Endothelial cell of umbilical vein (primary cell): Measurements from ENCODE around the gene ACAP2. TPM values are rescaled to one million over a fixed set of nuclear protein-coding genes. Genes with fewer than 3 reads are reported as not detected.

Source experiments
- BruUV-seq: library from RNA; stranded (reverse); fragments of 400-500 nt; replicated peaks from 2 replicates; lab custom pipeline; 2021; lab: Mats Ljungman, UMichigan
- CTCF ChIA-PET: fragments of 300-600, 350-600 bp; sonication (Branson Sonifier 250); formaldehyde crosslinking; loops from one replicate; lab custom pipeline; 2021; ENCODE audit warnings: antibody characterized with exemption, inconsistent platforms; lab: Charles Lee
- POLR2A ChIA-PET: fragments of 300-600, 350-600 bp; sonication (Branson Sonifier 250); formaldehyde crosslinking; loops from one replicate; lab custom pipeline; 2021; ENCODE audit warnings: antibody characterized with exemption, inconsistent platforms; lab: Charles Lee
- DNase-seq: peaks from one replicate; pipeline ENCODE4 v3.0.0-alpha.2; 2011; ENCODE audit warnings: low read depth, low spot score
- FAIRE-seq: peaks from 2 replicates; lab custom pipeline; 2011; peaks lifted over from hg19 to GRCh38; lab: Jason Lieb, UNC
- H2AFZ ChIP-seq: 2 replicates; pipeline ENCODE4 v1.6.0; 2012; ENCODE audit warnings: low read depth, low read length, control low read depth, inconsistent platforms
- H3K27ac ChIP-seq: 2 replicates; pipeline ENCODE4 v1.5.1; 2011; ENCODE audit warnings: low read depth, mild to moderate bottlenecking, control low read depth, low read length, moderate library complexity; ENCODE audit not compliant: insufficient read depth
- H3K27me3 ChIP-seq, 2 experiments: 2 replicates each; pipeline versions ENCODE4 v1.6.0 to v1.6.1; 2011; ENCODE audit warnings: low read length in 2 of 2, mixed read lengths in 1 of 2; ENCODE audit not compliant: control insufficient read depth in 2 of 2, insufficient read depth in 2 of 2
- H3K36me3 ChIP-seq, 2 experiments: 2 replicates in 1 of 2; 3 replicates in 1 of 2; pipeline ENCODE4 v1.5.1; 2011; ENCODE audit warnings: low read length in 2 of 2, mild to moderate bottlenecking in 1 of 2, moderate library complexity in 1 of 2; ENCODE audit not compliant: control insufficient read depth in 2 of 2, insufficient read depth in 2 of 2; ENCODE audit errors: extremely low read depth in 1 of 2
- H3K4me1 ChIP-seq: 3 replicates; pipeline ENCODE4 v1.5.1; 2011; ENCODE audit warnings: mild to moderate bottlenecking, low read length; ENCODE audit not compliant: control insufficient read depth, insufficient read depth; ENCODE audit errors: extremely low read depth
- H3K4me2 ChIP-seq: 2 replicates; pipeline ENCODE4 v1.6.1; 2011; ENCODE audit warnings: low read length, control low read depth, mixed read lengths; ENCODE audit not compliant: insufficient read depth
- H3K4me3 ChIP-seq, 3 experiments: fragments of 200-600 bp in 1 of 3; sonication (generic), shearing (Covaris generic) in 1 of 3; replicated peaks in 1 of 3; 2 replicates each; pipeline ENCODE4 v1.5.1; 2011 to 2016; ENCODE audit warnings: control low read depth in 3 of 3, low read length in 3 of 3, mild to moderate bottlenecking in 2 of 3, inconsistent platforms in 1 of 3, low read depth in 1 of 3, moderate library complexity in 1 of 3; ENCODE audit not compliant: insufficient read depth in 1 of 3
- H3K79me2 ChIP-seq: 2 replicates; pipeline ENCODE4 v1.6.0; 2012; ENCODE audit warnings: low read length, inconsistent platforms; ENCODE audit not compliant: control insufficient read depth, insufficient read depth
- H3K9ac ChIP-seq: replicated peaks from 2 replicates; pipeline ENCODE3; 2011; ENCODE audit warnings: low read length, control low read depth; ENCODE audit not compliant: insufficient read depth; ENCODE audit errors: extremely low read depth
- H3K9me1 ChIP-seq: replicated peaks from 3 replicates; pipeline ENCODE4 v1.6.0; 2011; ENCODE audit warnings: mild to moderate bottlenecking, low read length; ENCODE audit not compliant: control insufficient read depth, insufficient read depth; ENCODE audit errors: extremely low read depth
- H3K9me3 ChIP-seq: replicated peaks from 2 replicates; pipeline ENCODE4 v1.5.1; 2012; ENCODE audit warnings: low read length, inconsistent platforms; ENCODE audit not compliant: control insufficient read depth, insufficient read depth
- H4K20me1 ChIP-seq: replicated peaks from 2 replicates; pipeline ENCODE3; 2011; ENCODE audit warnings: mild to moderate bottlenecking, low read length; ENCODE audit not compliant: control insufficient read depth, insufficient read depth; ENCODE audit errors: extremely low read depth
- CTCF ChIP-seq, 2 donors: IDR thresholded peaks; 1 replicate in 1 of 2; 2 replicates in 1 of 2; pipeline ENCODE4 v1.5.1; 2011; ENCODE audit warnings: low read length in 2 of 2, mild to moderate bottlenecking in 2 of 2, moderate library complexity in 2 of 2, control low read depth in 1 of 2, inconsistent platforms in 1 of 2, low read depth in 1 of 2; ENCODE audit not compliant: insufficient read depth in 1 of 2; ENCODE audit errors: extremely low read depth in 1 of 2
- EZH2 ChIP-seq: IDR thresholded peaks from 2 replicates; pipeline ENCODE4 v1.6.1; 2012; ENCODE audit warnings: borderline replicate concordance, low read depth, mild to moderate bottlenecking, moderate library complexity, low read length, inconsistent platforms; ENCODE audit not compliant: severe bottlenecking
- FOS ChIP-seq: IDR thresholded peaks from 2 replicates; pipeline ENCODE4 v1.6.1; 2011; ENCODE audit warnings: mild to moderate bottlenecking, low read length, moderate library complexity, borderline replicate concordance; ENCODE audit not compliant: insufficient read depth
- GATA2 ChIP-seq: IDR thresholded peaks from 2 replicates; pipeline ENCODE4 v1.7.0; 2011; ENCODE audit warnings: low read depth, mild to moderate bottlenecking, moderate library complexity, mixed read lengths, low read length; ENCODE audit not compliant: insufficient read length, insufficient read depth
- JUN ChIP-seq: IDR thresholded peaks from 2 replicates; pipeline ENCODE4 v1.6.1; 2011; ENCODE audit warnings: borderline replicate concordance, low read depth; ENCODE audit not compliant: insufficient read length, insufficient read depth
- MAX ChIP-seq: IDR thresholded peaks from 2 replicates; pipeline ENCODE4 v1.6.1; 2011; ENCODE audit not compliant: insufficient read depth, insufficient read length
- MYC ChIP-seq: IDR thresholded peaks from one replicate; pipeline ENCODE4 v1.6.1; 2011; ENCODE audit warnings: mild to moderate bottlenecking, low read depth, low read length
- POLR2A ChIP-seq: IDR thresholded peaks from 2 replicates; pipeline ENCODE4 v1.6.1; 2012; ENCODE audit warnings: low read depth, mild to moderate bottlenecking, control low read depth, low read length
- POLR2AphosphoS5 ChIP-seq: IDR thresholded peaks from 2 replicates; pipeline ENCODE4 v1.6.1; 2012; ENCODE audit warnings: low read depth, mild to moderate bottlenecking, control low read depth, low read length, moderate library complexity; ENCODE audit not compliant: insufficient read depth
- dilution Hi-C: fragments of 300-500 bp; cut with MboI; formaldehyde crosslinking; loops from one replicate; pipeline ENCODE4 v1.15.0; 2019; ENCODE audit warnings: low sequenced_read_pairs; ENCODE audit not compliant: extremely low pct_ligation_motif_present
- intact Hi-C: fragments of 100-400 bp; cut with micrococcal nuclease; formaldehyde crosslinking; loops from one replicate; pipeline ENCODE4 v1.10.0; 2022
- polyA plus RNA-seq, 4 experiments: library from polyadenylated mRNA; depleted of rRNA in 3 of 4; stranded (reverse) in 3 of 4; unstranded in 1 of 4; fragments of >200 nt; gene quantifications; 2 replicates each; pipeline versions ENCODE4 v1.2.1 to v1.2.3, GENCODE V29; 2011 to 2012; ENCODE audit warnings: missing spikeins in 1 of 4
- total RNA-seq: library from RNA; stranded (reverse); gene quantifications from 2 replicates; pipeline ENCODE4 v1.2.3, GENCODE V29; 2021

ACAP2 gene
- total and polyA plus RNA-seq, 2 donors (not counting 3 experiments of a cell fraction or from before 2014, with no cell fraction given), result 13.6 to 36.9 TPM

- Histone ChIP-seq H4K20me1 (no peaks in the 10 kb centered on the region), H3K36me3 (no peaks in the 10 kb centered on the region), H3K27ac (no peak overlapping the region), H3K4me1 (peaks cover 5% of the 10 kb centered on the region), H3K4me2 (no peak overlapping the region), H3K4me3 (no peak overlapping the region), H3K79me2 (no peaks in the 10 kb centered on the region), H3K9ac (no peak overlapping the region), H3K9me1 (no peaks in the 10 kb centered on the region), H3K27me3 (peaks cover 4 to 9% of the 10 kb centered on the region in 2 experiments), H3K9me3 (no peaks in the 10 kb centered on the region), H2AFZ (no peak overlapping the region)
- intact Hi-C loops, result loop anchor here (10.0 kb wide), 1 partner anchor 76 kb away; no protein-coding TSS in a partner anchor
- TF ChIP-seq FOS, result no peak
- no peak for TF ChIP-seq GATA2
- TF ChIP-seq MYC, result no peak
- TF ChIP-seq EZH2, result no peak
- TF ChIP-seq MAX, result no peak
- TF ChIP-seq CTCF (IDR thresholded peaks at IDR 0.05; ENCODE audit: extremely low read depth in 1 of 2, insufficient read depth in 1 of 2, low read depth in 1 of 2, low read length in 2 of 2), result no peak
- no peak for TF ChIP-seq POLR2AphosphoS5
- no peak for TF ChIP-seq JUN
- TF ChIP-seq POLR2A, result no peak
- DNase-seq (no peak), FAIRE-seq (no peak)
- ChIA-PET POLR2A (no interaction called here), CTCF (no interaction called here)
- BruUV-seq, result no TSS peak
- dilution Hi-C loops, result no loop called here
Measured at GRCh38 chr3:195448205-195448875, 5.5 kb upstream of the ACAP2 start.
